Fibroblast of lung (primary cell): ENCODE data around the gene PRKACB. TPM values are rescaled to one million over a fixed set of nuclear protein-coding genes. Genes with fewer than 3 reads are reported as not detected.

ENCODE experiments used
- DNase-seq, 2 donors: peaks; one replicate each; pipeline versions ENCODE4 v3.0.0 to v3.0.0-alpha.2; 2010; ENCODE audit warnings: low read depth in 2 of 2
- H2AFZ ChIP-seq: 2 replicates; pipeline ENCODE4 v1.5.1; 2012; ENCODE audit warnings: low read length, control low read depth, inconsistent platforms
- H3K27ac ChIP-seq: 2 replicates; pipeline ENCODE4 v1.5.1; 2011; ENCODE audit warnings: low read length, control low read depth; ENCODE audit not compliant: insufficient read depth
- H3K27me3 ChIP-seq: 2 replicates; pipeline ENCODE4 v1.5.1; 2011; ENCODE audit warnings: mild to moderate bottlenecking, low read length; ENCODE audit not compliant: control insufficient read depth, insufficient read depth
- H3K36me3 ChIP-seq: 2 replicates; pipeline ENCODE4 v1.5.1; 2011; ENCODE audit warnings: low read length; ENCODE audit not compliant: control insufficient read depth, insufficient read depth
- H3K4me1 ChIP-seq: 2 replicates; pipeline ENCODE4 v1.5.1; 2011; ENCODE audit warnings: low read length; ENCODE audit not compliant: control insufficient read depth, insufficient read depth; ENCODE audit errors: extremely low read depth
- H3K4me2 ChIP-seq: 2 replicates; pipeline ENCODE4 v1.5.1; 2011; ENCODE audit warnings: low read length, control low read depth; ENCODE audit not compliant: insufficient read depth; ENCODE audit errors: extremely low read depth
- H3K4me3 ChIP-seq, 4 experiments: fragments of 200-600 bp in 1 of 4; sonication (generic) in 1 of 4; replicated peaks in 1 of 4; 2 replicates each; pipeline ENCODE4 v1.5.1; 2011 to 2016; ENCODE audit warnings: low read length in 4 of 4, low read depth in 3 of 4, mild to moderate bottlenecking in 3 of 4, control low read depth in 2 of 4, inconsistent platforms in 1 of 4, mixed read lengths in 1 of 4; ENCODE audit not compliant: insufficient read depth in 1 of 4; ENCODE audit errors: control extremely low read depth in 1 of 4
- H3K79me2 ChIP-seq: 2 replicates; pipeline ENCODE4 v1.5.1; 2012; ENCODE audit warnings: mild to moderate bottlenecking, low read length, inconsistent platforms; ENCODE audit not compliant: control insufficient read depth, insufficient read depth
- H3K9ac ChIP-seq: 2 replicates; pipeline ENCODE4 v1.5.1; 2011; ENCODE audit warnings: mild to moderate bottlenecking, low read length, control low read depth; ENCODE audit not compliant: insufficient read depth
- H3K9me3 ChIP-seq: 2 replicates; pipeline ENCODE4 v1.5.1; 2012; ENCODE audit warnings: low read depth, low read length; ENCODE audit not compliant: control insufficient read depth, insufficient read depth
- H4K20me1 ChIP-seq: 2 replicates; pipeline ENCODE4 v1.5.1; 2011; ENCODE audit warnings: low read length; ENCODE audit not compliant: control insufficient read depth, insufficient read depth; ENCODE audit errors: extremely low read depth
- EZH2 ChIP-seq: IDR thresholded peaks from 2 replicates; pipeline ENCODE4 v1.5.1; 2012; ENCODE audit warnings: low read length, control low read depth, mild to moderate bottlenecking; ENCODE audit errors: missing control alignments
- polyA plus RNA-seq, 2 donors: library from polyadenylated mRNA; depleted of rRNA in 1 of 2; stranded (reverse) in 1 of 2; unstranded in 1 of 2; fragments of >200 nt; gene quantifications; 2 replicates each; pipeline ENCODE4 v1.2.1, GENCODE V29; 2011 to 2012; ENCODE audit warnings: missing spikeins in 1 of 2
- total RNA-seq: library from RNA; depleted of rRNA; stranded (reverse); fragments of >200 nt; gene quantifications from 2 replicates; pipeline ENCODE4 v1.2.1, GENCODE V29; 2014
- TF ChIP-seq, protein P1 (sequence below), 2 donors: IDR thresholded peaks in 1 of 2; conservative IDR thresholded peaks in 1 of 2; 1 replicate in 1 of 2; 2 replicates in 1 of 2; pipeline ENCODE4 v1.5.1; 2011 to 2012; ENCODE audit warnings: low read length in 2 of 2, control low read depth in 1 of 2, inconsistent platforms in 1 of 2, low read depth in 1 of 2, mild to moderate bottlenecking in 1 of 2

PRKACB gene
- total and polyA plus RNA-seq, 2 donors (not counting 1 experiment from before 2014, with no cell fraction given) = 22.0 to 32.6 TPM

DNA sequence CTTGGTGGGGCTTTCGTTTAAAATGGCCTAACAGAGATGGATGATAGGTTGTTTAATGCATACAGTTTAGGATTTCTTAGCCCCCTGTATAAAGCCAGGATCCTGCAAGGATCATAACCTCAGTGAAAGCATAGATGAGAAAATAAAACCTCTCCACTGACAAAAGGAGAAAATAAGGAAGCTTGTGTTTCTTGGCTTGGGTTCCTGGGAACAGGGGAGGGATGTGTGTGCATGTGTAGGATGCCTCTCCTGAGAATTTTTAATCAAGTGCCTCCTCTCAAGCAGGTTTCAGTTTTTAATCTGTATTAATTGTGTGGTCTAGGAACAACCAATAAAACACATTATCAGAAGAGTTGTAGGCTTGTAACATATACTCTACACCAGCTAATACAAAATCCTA, 26.1 kb downstream of the PRKACB start:
- Histone ChIP-seq H3K4me2 (no peak overlapping the region), H3K27ac (no peak overlapping the region), H3K79me2 (no peaks in the 10 kb centered on the region), H4K20me1 (no peaks in the 10 kb centered on the region), H3K27me3 (no peaks in the 10 kb centered on the region), H3K9me3 (no peaks in the 10 kb centered on the region), H3K4me1 (no peaks in the 10 kb centered on the region), H2AFZ (no peak overlapping the region), H3K36me3 (no peaks in the 10 kb centered on the region), H3K9ac (no peak overlapping the region), H3K4me3 (no peak overlapping the region)
- TF ChIP-seq EZH2 = no peak
- TF ChIP-seq, protein P1, sequence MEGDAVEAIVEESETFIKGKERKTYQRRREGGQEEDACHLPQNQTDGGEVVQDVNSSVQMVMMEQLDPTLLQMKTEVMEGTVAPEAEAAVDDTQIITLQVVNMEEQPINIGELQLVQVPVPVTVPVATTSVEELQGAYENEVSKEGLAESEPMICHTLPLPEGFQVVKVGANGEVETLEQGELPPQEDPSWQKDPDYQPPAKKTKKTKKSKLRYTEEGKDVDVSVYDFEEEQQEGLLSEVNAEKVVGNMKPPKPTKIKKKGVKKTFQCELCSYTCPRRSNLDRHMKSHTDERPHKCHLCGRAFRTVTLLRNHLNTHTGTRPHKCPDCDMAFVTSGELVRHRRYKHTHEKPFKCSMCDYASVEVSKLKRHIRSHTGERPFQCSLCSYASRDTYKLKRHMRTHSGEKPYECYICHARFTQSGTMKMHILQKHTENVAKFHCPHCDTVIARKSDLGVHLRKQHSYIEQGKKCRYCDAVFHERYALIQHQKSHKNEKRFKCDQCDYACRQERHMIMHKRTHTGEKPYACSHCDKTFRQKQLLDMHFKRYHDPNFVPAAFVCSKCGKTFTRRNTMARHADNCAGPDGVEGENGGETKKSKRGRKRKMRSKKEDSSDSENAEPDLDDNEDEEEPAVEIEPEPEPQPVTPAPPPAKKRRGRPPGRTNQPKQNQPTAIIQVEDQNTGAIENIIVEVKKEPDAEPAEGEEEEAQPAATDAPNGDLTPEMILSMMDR (conservative IDR thresholded peaks at IDR 0.05 in 1 of 2, IDR thresholded peaks at IDR 0.05 in 1 of 2; ENCODE audit: low read depth in 1 of 2, low read length in 2 of 2) = no peak
- no peak for DNase-seq

DNA sequence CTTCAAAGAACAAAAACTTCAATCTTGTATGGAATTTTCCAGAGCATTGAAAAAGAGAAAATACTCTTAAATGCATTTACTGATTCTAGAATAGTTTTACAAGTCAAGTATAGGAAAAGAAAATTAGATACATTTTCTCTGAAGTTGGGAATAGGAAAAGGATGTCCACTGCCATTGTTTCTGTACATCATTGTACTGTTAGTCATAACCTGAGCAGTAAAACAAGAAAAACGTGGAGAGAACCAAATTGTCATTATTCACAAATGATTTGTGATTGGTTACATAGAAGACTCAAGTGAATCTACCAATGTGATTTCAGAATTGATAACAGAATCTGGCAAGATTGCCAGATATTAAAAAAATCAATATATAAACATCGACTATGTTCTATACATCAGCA, 27.4 kb downstream of the PRKACB start:
- no peaks in the 10 kb centered on the region for H3K27me3 ChIP-seq
- no peak for DNase-seq
- H3K9me3 ChIP-seq = no peaks in the 10 kb centered on the region
- no peak overlapping the region for H3K4me2 ChIP-seq
- H3K79me2 ChIP-seq = no peaks in the 10 kb centered on the region
- H3K36me3 ChIP-seq = no peaks in the 10 kb centered on the region
- H3K27ac ChIP-seq = no peak overlapping the region
- no peak overlapping the region for H3K4me3 ChIP-seq
- H3K4me1 ChIP-seq = no peaks in the 10 kb centered on the region
- no peaks in the 10 kb centered on the region for H4K20me1 ChIP-seq
- H2AFZ ChIP-seq = no peak overlapping the region
- no peak for TF ChIP-seq EZH2
- TF ChIP-seq, protein P1 (conservative IDR thresholded peaks at IDR 0.05 in 1 of 2, IDR thresholded peaks at IDR 0.05 in 1 of 2; ENCODE audit: low read depth in 1 of 2, low read length in 2 of 2) = no peak
- no peak overlapping the region for H3K9ac ChIP-seq

DNA sequence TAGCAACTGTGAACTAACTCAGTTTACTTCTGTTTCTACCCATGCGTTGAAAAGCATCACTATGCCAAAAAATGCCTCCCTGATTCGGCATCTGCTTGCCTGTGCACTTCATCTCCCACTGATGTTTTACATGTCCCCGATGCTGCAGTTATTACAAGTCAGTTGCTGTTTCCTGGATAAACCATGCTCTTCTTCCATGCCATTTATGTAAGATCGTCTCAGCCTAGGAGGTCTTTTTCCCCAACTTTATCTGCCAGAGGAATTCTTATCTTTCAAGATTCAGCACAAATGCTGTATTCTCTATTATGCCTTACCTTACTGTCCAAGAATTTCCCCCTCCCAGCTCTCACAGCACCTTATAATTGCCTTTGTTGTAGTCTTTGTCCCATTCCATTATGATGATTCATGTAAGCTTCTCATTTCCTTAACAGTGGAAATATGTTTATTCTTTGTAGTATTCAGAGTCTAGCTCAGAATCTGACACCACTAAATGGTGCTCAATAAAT, 30.0 kb downstream of the PRKACB start:
- no peaks in the 10 kb centered on the region for H3K27me3 ChIP-seq
- no peak overlapping the region for H3K9ac ChIP-seq
- no peaks in the 10 kb centered on the region for H3K36me3 ChIP-seq
- no peak overlapping the region for H3K27ac ChIP-seq
- TF ChIP-seq, protein P1 (conservative IDR thresholded peaks at IDR 0.05 in 1 of 2, IDR thresholded peaks at IDR 0.05 in 1 of 2; ENCODE audit: low read depth in 1 of 2, low read length in 2 of 2) = no peak
- no peak for TF ChIP-seq EZH2
- H3K79me2 ChIP-seq = no peaks in the 10 kb centered on the region
- no peaks in the 10 kb centered on the region for H4K20me1 ChIP-seq
- peak; percentile 18 to 91 for DNase-seq
- H3K4me1 ChIP-seq = no peaks in the 10 kb centered on the region
- H3K4me2 ChIP-seq = no peak overlapping the region
- no peak overlapping the region for H2AFZ ChIP-seq
- H3K9me3 ChIP-seq = no peaks in the 10 kb centered on the region
- H3K4me3 ChIP-seq = no peak overlapping the region
